ENCODE results near the gene NCOR2. TPM values are rescaled to one million over a fixed set of nuclear protein-coding genes. Genes with fewer than 3 reads are reported as not detected.
"Not testable (repeated sequence)": the region's sequence is repeated elsewhere in the genome, so short reads cannot be mapped to it uniquely, and the experiment has no call there.

The NCOR2 gene
- total RNA-seq, 6 experiments from 2014 or later: 38.1 to 87.5 (median 45.0) TPM

- no peak for TF ChIP-seq POLR2A (IDR thresholded peaks at IDR 0.05)
- no peak for TF ChIP-seq CTCF (IDR thresholded peaks at IDR 0.05)
- Histone ChIP-seq H3K4me3 (no peak overlapping the region), H3K27me3 (no peaks in the 10 kb centered on the region), H3K4me1 (no peaks in the 10 kb centered on the region), H3K27ac (no peak overlapping the region), H3K9me3 (no peaks in the 10 kb centered on the region), H3K36me3 (no peaks in the 10 kb centered on the region)
- peak in 1 of 3 donors; percentile 6 for DNase-seq
- WGBS (ENCODE audit: insufficient coverage, low coverage, low lambda C conversion rate, missing lambda C conversion rate): 68% methylated on average over 6 of the region's 11 CpGs
- no peak for ATAC-seq
- intact Hi-C loops (cut with DNase I): no loop called here
Measured at GRCh38 chr12:124586756-124587155, 19.3 kb upstream of the NCOR2 start.

- H3K27ac ChIP-seq; H3K27me3 ChIP-seq; ATAC-seq; H3K9me3 ChIP-seq; H3K4me1 ChIP-seq; intact Hi-C loops (cut with DNase I); H3K36me3 ChIP-seq; H3K4me3 ChIP-seq: not testable (repeated sequence)
- peak in 1 of 3 donors; percentile 11 for DNase-seq
- WGBS (ENCODE audit: insufficient coverage, low coverage, low lambda C conversion rate, missing lambda C conversion rate): 94% methylated on average over 7 of the region's 7 CpGs
Measured at GRCh38 chr12:124584494-124584893, 17.1 kb upstream of the NCOR2 start.

GRCh38 chr12:124583854-124584253 is 16.4 kb upstream of the NCOR2 start:
- Histone ChIP-seq H3K9me3 (peaks cover 0 to 4% (median 0%) of the 10 kb centered on the region in 4 donors), H3K36me3 (no peaks in the 10 kb centered on the region), H3K4me1 (no peaks in the 10 kb centered on the region), H3K4me3 (no peak overlapping the region), H3K27me3 (no peaks in the 10 kb centered on the region), H3K27ac (no peak overlapping the region)
- DNase-seq (peak in 1 of 3 donors; percentile 11), ATAC-seq (no peak)
- TF ChIP-seq CTCF (IDR thresholded peaks at IDR 0.05) (no peak), POLR2A (IDR thresholded peaks at IDR 0.05) (no peak)
- intact Hi-C loops (cut with DNase I): no loop called here
- WGBS (ENCODE audit: insufficient coverage, low coverage, low lambda C conversion rate, missing lambda C conversion rate): 92% methylated on average over 4 of the region's 10 CpGs

GRCh38 chr12:124582108-124582424 is 14.7 kb upstream of the NCOR2 start:
- peak; percentile 43 to 55 (median 52) for ATAC-seq
- 33% methylated on average over 2 of the region's 5 CpGs for WGBS (ENCODE audit: insufficient coverage, low coverage, low lambda C conversion rate, missing lambda C conversion rate)
- peak in 1 of 3 donors; percentile 53 for DNase-seq

More at GRCh38 chr12:124582108-124582424, 14.7 kb upstream of the NCOR2 start:
- intact Hi-C loops (cut with DNase I): no loop called here
- peaks cover 0 to 4% (median 0%) of the 10 kb centered on the region in 4 donors for H3K9me3 ChIP-seq
- no peaks in the 10 kb centered on the region for H3K4me1 ChIP-seq
- H3K27ac ChIP-seq: no peak overlapping the region
- no peaks in the 10 kb centered on the region for H3K36me3 ChIP-seq
- no peak overlapping the region for H3K4me3 ChIP-seq
- H3K27me3 ChIP-seq: no peaks in the 10 kb centered on the region
- no peak for TF ChIP-seq POLR2A (IDR thresholded peaks at IDR 0.05)
- TF ChIP-seq CTCF (IDR thresholded peaks at IDR 0.05): no peak

Data from right lobe of liver (tissue), 6 donors.